ENCODE measurements around the gene BPIFB1. TPM values are rescaled to one million over a fixed set of nuclear protein-coding genes. Genes with fewer than 3 reads are reported as not detected.

The BPIFB1 gene
- total RNA-seq, 2 donors from 2014 or later: 0.24 to 0.26 TPM

DNA sequence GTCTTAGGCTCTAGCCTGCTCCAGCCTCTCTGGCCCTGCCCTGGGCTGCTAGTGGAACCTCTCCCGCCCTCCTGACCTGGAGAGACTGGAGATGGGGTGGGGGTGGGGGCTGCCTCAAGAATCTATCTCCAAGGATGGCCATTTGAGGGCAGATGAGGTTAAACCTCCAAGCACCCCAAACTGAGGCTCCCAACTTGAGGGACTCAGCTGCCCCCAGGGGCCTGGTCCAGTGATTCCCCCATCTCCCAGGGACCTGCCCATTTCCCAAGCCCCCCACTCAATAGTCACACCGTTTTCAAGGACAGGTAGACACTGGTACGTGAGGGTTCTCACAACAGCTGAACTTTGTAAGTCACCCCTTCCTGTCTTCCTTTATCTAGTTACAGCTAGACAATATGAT, 7.1 kb upstream of the BPIFB1 start:
- no peak overlapping the region for H3K4me3 Mint-ChIP-seq
- Histone ChIP-seq H3K4me1 (ENCODE audit: control insufficient read depth, insufficient read depth, low read length) (no peaks in the 10 kb centered on the region), H3K4me3 (ENCODE audit: low read length) (no peak overlapping the region), H3K9me3 (ENCODE audit: control insufficient read depth, low read length) (no peaks in the 10 kb centered on the region), H3K27ac (ENCODE audit: low read depth, low read length) (no peak overlapping the region), H3K9ac (ENCODE audit: extremely low read depth, low read length, poor library complexity, severe bottlenecking) (no peak overlapping the region), H3K36me3 (ENCODE audit: control insufficient read depth, insufficient read depth, low read length) (no peaks in the 10 kb centered on the region), H3K27me3 (ENCODE audit: control insufficient read depth, insufficient read depth, low read length, poor library complexity, severe bottlenecking) (peaks cover 6% of the 10 kb centered on the region)
- TF ChIP-seq, protein P1, sequence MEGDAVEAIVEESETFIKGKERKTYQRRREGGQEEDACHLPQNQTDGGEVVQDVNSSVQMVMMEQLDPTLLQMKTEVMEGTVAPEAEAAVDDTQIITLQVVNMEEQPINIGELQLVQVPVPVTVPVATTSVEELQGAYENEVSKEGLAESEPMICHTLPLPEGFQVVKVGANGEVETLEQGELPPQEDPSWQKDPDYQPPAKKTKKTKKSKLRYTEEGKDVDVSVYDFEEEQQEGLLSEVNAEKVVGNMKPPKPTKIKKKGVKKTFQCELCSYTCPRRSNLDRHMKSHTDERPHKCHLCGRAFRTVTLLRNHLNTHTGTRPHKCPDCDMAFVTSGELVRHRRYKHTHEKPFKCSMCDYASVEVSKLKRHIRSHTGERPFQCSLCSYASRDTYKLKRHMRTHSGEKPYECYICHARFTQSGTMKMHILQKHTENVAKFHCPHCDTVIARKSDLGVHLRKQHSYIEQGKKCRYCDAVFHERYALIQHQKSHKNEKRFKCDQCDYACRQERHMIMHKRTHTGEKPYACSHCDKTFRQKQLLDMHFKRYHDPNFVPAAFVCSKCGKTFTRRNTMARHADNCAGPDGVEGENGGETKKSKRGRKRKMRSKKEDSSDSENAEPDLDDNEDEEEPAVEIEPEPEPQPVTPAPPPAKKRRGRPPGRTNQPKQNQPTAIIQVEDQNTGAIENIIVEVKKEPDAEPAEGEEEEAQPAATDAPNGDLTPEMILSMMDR (conservative IDR thresholded peaks at IDR 0.05): no peak
- DNase-seq: peak; percentile 30
- H3K27ac Mint-ChIP-seq: no peak overlapping the region
- H3K36me3 Mint-ChIP-seq (ENCODE audit: low read depth): no peaks in the 10 kb centered on the region
- 88 to 100% methylated on average over 1 to 3 of the region's 3 CpGs for WGBS, 2 experiments (ENCODE audit: insufficient coverage in 1 of 2, insufficient read length in 1 of 2)
- peaks cover 17% of the 10 kb centered on the region for H3K4me1 Mint-ChIP-seq
- H3K27me3 Mint-ChIP-seq (ENCODE audit: insufficient read depth): peaks cover 19% of the 10 kb centered on the region
- H3K9me3 Mint-ChIP-seq: no peaks in the 10 kb centered on the region

DNA sequence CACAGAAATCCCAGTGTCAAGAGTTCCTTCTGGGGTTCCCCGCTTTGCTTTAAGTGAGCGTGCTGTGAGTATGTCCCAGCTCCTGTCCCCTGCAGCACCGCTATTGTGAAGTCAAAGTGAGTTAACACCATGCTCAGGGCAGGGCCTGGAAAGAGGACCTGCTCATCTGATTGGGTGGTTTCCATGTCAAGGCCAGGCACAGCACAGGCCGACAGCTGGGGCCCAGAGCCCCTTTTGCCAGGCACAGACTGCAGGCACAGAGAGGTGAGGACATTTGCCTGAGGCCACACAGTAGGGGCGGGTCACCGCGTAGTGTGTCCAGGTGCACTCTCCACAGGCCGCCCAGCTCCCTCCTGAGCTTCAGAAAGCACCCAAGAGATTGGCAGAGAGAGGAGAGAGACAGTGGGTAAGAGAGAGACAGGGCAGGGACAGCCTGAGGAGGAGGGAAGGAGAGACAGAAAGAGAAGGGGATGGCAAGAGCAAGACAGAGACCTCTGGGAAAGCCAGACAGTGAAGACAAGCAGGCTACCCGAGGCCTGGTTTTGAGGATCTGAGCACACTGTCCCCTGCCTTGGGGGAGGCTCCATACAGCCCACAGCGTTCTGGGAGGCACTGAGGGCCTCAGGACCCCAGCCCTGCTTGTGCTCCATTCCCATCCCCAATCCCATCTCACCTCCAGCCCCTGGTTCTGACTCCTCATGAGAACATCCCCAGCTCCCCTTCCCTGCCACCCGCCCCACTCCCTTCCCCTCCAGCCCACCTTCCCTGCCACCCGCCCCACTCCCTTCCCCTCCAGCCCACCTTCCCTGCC, 6.5 kb upstream of the BPIFB1 start:
- H3K9me3 Mint-ChIP-seq: no peaks in the 10 kb centered on the region
- Histone ChIP-seq H3K27me3 (ENCODE audit: control insufficient read depth, insufficient read depth, low read length, poor library complexity, severe bottlenecking) (peaks cover 6% of the 10 kb centered on the region), H3K27ac (ENCODE audit: low read depth, low read length) (no peak overlapping the region), H3K4me3 (ENCODE audit: low read length) (no peak overlapping the region), H3K9ac (ENCODE audit: extremely low read depth, low read length, poor library complexity, severe bottlenecking) (no peak overlapping the region), H3K4me1 (ENCODE audit: control insufficient read depth, insufficient read depth, low read length) (no peaks in the 10 kb centered on the region), H3K36me3 (ENCODE audit: control insufficient read depth, insufficient read depth, low read length) (no peaks in the 10 kb centered on the region), H3K9me3 (ENCODE audit: control insufficient read depth, low read length) (no peaks in the 10 kb centered on the region)
- DNase-seq: peak; percentile 55
- TF ChIP-seq, protein P1 (conservative IDR thresholded peaks at IDR 0.05): no peak
- peaks cover 17% of the 10 kb centered on the region for H3K4me1 Mint-ChIP-seq
- 81 to 84% methylated on average over 9 to 10 of the region's 12 CpGs for WGBS, 2 experiments (ENCODE audit: insufficient coverage in 1 of 2, insufficient read length in 1 of 2)
- H3K4me3 Mint-ChIP-seq: no peak overlapping the region
- H3K27ac Mint-ChIP-seq: no peak overlapping the region
- no peaks in the 10 kb centered on the region for H3K36me3 Mint-ChIP-seq (ENCODE audit: low read depth)
- peaks cover 14% of the 10 kb centered on the region for H3K27me3 Mint-ChIP-seq (ENCODE audit: insufficient read depth)

DNA sequence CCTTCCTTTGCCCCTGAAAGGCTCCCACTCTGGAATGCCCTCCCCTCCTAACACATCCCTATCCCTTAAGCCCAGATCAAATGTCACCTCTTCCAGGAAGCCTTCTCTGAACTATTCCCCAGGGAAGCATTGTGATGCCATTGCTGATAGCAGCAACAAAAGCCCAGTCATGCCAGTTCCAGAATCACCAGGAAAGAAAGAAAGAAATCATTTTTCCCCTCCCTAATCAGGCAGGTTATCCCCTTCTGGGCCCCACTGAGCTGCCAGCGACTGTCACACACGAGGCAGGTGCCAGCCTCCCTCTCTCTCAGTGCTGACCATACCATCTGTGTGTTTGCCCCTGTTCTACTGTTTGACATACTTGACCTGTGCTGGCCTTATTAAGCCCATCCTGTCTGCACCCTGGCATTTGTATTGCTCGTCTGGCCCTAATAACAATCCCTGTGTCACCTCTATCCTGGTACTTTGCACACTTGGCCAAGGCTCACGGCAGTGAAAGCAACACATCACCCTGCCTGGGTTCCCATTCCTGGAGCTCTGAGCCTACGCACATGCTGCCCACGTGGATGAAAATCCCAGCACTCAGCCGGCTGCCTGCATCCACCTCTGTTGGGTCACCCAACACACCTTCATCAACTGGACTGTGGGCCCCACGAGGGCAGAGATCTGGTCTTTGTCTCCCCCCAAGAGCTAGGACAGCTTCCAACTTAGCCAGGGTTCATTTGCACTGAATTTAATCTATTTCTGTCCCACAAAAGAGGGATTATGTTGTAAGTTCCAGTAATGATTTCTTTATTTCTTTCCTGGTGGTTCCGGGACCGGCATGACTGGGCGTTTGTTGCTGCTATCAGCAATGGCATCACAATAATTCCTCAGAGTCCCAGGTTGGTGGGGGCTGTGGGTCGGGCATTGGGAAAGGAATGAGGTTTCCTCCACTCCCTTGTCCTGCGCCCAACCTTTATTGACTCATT, 5.3 kb upstream of the BPIFB1 start:
- peaks cover 17% of the 10 kb centered on the region for H3K4me1 Mint-ChIP-seq
- H3K36me3 Mint-ChIP-seq (ENCODE audit: low read depth): no peaks in the 10 kb centered on the region
- Histone ChIP-seq H3K4me3 (ENCODE audit: low read length) (no peak overlapping the region), H3K27me3 (ENCODE audit: control insufficient read depth, insufficient read depth, low read length, poor library complexity, severe bottlenecking) (no peaks in the 10 kb centered on the region), H3K9ac (ENCODE audit: extremely low read depth, low read length, poor library complexity, severe bottlenecking) (no peak overlapping the region), H3K9me3 (ENCODE audit: control insufficient read depth, low read length) (no peaks in the 10 kb centered on the region), H3K4me1 (ENCODE audit: control insufficient read depth, insufficient read depth, low read length) (no peaks in the 10 kb centered on the region), H3K27ac (ENCODE audit: low read depth, low read length) (no peak overlapping the region), H3K36me3 (ENCODE audit: control insufficient read depth, insufficient read depth, low read length) (no peaks in the 10 kb centered on the region)
- TF ChIP-seq, protein P1 (conservative IDR thresholded peaks at IDR 0.05): no peak
- no peak for DNase-seq
- no peak overlapping the region for H3K4me3 Mint-ChIP-seq
- peaks cover 4% of the 10 kb centered on the region for H3K27me3 Mint-ChIP-seq (ENCODE audit: insufficient read depth)
- WGBS, 2 experiments (ENCODE audit: insufficient coverage in 1 of 2, insufficient read length in 1 of 2): 76 to 78% methylated on average over 8 to 11 of the region's 13 CpGs
- peak overlapping the region; percentile 32 for H3K27ac Mint-ChIP-seq
- no peaks in the 10 kb centered on the region for H3K9me3 Mint-ChIP-seq
